Hepatocyte (in vitro differentiated cells): ENCODE data around the gene ITPA.

Experiments
- CTCF ChIP-seq: fragments of 200-600 bp; sonication (generic); IDR thresholded peaks from 2 replicates; pipeline ENCODE4 v1.5.1; 2016; ENCODE audit warnings: antibody characterized with exemption, mild to moderate bottlenecking; ENCODE audit not compliant: poor library complexity
- EZH2 ChIP-seq: fragments of 200-600 bp; sonication (generic); IDR thresholded peaks from 2 replicates; pipeline ENCODE4 v1.6.1; 2016; ENCODE audit warnings: antibody characterized with exemption, mild to moderate bottlenecking, borderline replicate concordance

GRCh38 chr20:3175270-3175669 lies 34.0 kb upstream of the ITPA start:
- TF ChIP-seq EZH2: no peak
- TF ChIP-seq CTCF: no peak
